GM06990 (cell line): ENCODE measurements around the gene FSTL4.

ENCODE experiments used
- DNase-seq: peaks from one replicate; pipeline ENCODE4 v3.0.0-alpha.2; 2011; ENCODE audit not compliant: insufficient read length; ENCODE audit errors: extremely low read depth
- H3K27me3 ChIP-seq: replicated peaks from 2 replicates; pipeline ENCODE4 v1.6.0; 2011; ENCODE audit warnings: low read length; ENCODE audit not compliant: control insufficient read depth, insufficient read depth
- H3K36me3 ChIP-seq: 2 replicates; pipeline ENCODE4 v1.5.1; 2011; ENCODE audit warnings: low read length; ENCODE audit not compliant: control insufficient read depth, insufficient read depth
- H3K4me3 ChIP-seq: replicated peaks from 2 replicates; pipeline ENCODE4 v1.5.1; 2011; ENCODE audit warnings: low read depth, mild to moderate bottlenecking, control low read depth, low read length
- CTCF ChIP-seq: IDR thresholded peaks from 2 replicates; pipeline ENCODE4 v1.5.1; 2011; ENCODE audit warnings: low read length, control low read depth, mild to moderate bottlenecking, inconsistent platforms; ENCODE audit not compliant: insufficient read depth, poor library complexity, severe bottlenecking

The FSTL4 gene

GRCh38 chr5:133150909-133151544 is 461.3 kb downstream of the FSTL4 start:
- Histone ChIP-seq H3K4me3 (no peak overlapping the region), H3K27me3 (no peaks in the 10 kb centered on the region; the same call in 1 of the 2 replicates), H3K36me3 (no peaks in the 10 kb centered on the region)
- no peak for DNase-seq
- no peak for TF ChIP-seq CTCF

DNA sequence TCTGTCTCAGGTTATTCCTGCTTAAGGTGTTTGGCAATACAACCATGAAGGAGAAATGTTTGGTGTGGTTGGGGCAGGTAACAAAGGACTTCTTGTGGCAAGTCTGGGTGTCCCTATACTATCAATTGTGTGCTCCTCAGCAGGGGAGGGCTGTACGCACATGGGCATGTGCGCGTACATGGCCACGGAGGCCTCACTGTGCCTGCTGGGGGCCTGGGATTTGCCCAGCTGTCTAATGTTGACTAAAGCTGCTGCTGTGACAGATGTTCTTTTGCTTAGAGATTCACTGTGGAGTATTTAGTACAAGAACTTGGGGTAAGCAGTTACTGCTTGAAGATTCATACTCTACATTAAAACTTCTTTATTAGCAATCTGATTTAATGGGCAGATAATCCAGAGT is 463.0 kb downstream of the FSTL4 start:
- Histone ChIP-seq H3K27me3 (no peaks in the 10 kb centered on the region), H3K36me3 (no peaks in the 10 kb centered on the region), H3K4me3 (no peak overlapping the region)
- no peak for TF ChIP-seq CTCF
- no peak for DNase-seq

DNA sequence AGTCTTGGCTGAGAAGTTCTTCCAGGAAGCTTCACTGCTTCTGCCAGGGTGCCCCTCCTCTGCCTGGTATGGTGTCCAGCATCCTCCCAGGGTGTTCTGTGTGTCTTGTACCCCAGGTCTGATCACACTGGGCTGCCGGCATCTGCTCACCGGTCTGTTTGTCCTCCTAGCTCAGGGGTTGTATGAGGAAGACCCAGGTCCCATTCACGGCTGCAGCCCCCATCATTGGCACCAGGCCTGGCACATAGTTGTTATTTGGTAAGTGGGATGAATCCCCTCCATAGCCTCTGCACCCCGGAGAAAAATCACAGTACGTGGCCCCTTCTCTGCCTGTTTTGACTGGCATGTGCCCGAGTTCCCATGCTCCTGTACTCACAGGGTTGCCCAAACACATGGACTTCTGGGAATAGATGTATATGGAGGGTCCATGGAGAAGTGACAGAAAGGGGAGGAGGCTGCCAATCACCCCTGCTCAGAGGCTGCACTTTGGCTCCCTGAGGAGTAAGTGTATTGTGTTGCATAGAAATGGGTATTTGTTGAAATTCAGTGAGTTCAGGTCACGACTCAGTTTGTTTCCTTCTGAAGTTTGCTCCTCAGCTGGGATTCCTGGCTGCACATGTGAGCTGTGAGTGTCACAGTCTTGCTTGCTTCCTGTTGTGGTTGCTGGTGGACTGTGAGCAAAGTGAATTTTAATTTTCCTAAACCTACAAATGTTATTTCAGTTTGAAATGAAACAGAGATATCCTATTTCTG is 464.4 kb downstream of the FSTL4 start:
- no peaks in the 10 kb centered on the region for H3K36me3 ChIP-seq
- H3K27me3 ChIP-seq = no peaks in the 10 kb centered on the region
- TF ChIP-seq CTCF = no peak
- no peak for DNase-seq
- no peak overlapping the region for H3K4me3 ChIP-seq

GRCh38 chr5:133147411-133147810 is 464.9 kb downstream of the FSTL4 start:
- DNase-seq = no peak
- Histone ChIP-seq H3K27me3 (no peaks in the 10 kb centered on the region), H3K36me3 (no peaks in the 10 kb centered on the region), H3K4me3 (no peak overlapping the region)
- TF ChIP-seq CTCF = no peak
